ENCODE measurements around the gene CEP126. TPM values are rescaled to one million over a fixed set of nuclear protein-coding genes. Genes with fewer than 3 reads are reported as not detected.
"Not testable (repeated sequence)": the region's sequence is repeated elsewhere in the genome, so short reads cannot be mapped to it uniquely, and the experiment has no call there.

The CEP126 gene
- total and polyA plus RNA-seq, 2 of the 13 experiments (the other 11 are each of a cell fraction or from before 2014, with no cell fraction given), result 1.4 to 1.7 TPM

DNA sequence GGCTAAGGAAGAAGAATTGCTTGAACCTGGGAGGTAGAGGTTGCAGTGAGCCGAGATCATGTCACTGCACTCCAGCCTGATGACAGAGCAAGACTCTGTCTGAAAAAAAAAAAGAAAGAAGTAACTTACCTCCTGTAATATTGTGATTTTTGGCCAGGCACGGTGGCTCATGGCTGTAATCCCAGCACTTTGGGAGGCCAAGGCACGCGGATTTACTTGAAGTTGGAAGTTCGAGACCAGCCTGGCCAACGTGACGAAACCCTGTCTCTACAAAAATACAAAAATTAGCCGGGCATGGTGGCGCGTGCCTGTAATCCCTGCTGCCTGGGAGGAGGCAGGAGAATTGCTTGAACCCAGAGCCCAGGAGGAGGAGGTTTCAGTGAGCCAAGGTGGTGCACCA, 49.4 kb downstream of the CEP126 start:
- H3K27ac ChIP-seq (ENCODE audit: extremely low read length, insufficient read depth, low read length); FAIRE-seq; H3K4me3 ChIP-seq (replicated peaks in 1 of 3; ENCODE audit: insufficient read depth in 1 of 3, low read depth in 2 of 3, low read length in 3 of 3); H2AFZ ChIP-seq (ENCODE audit: low read length); H3K79me2 ChIP-seq (ENCODE audit: insufficient read depth, low read length); H3K36me3 ChIP-seq (replicated peaks in 1 of 2; ENCODE audit: control insufficient read depth in 1 of 2, insufficient read depth in 2 of 2, low read length in 2 of 2); H3K4me1 ChIP-seq (ENCODE audit: insufficient read depth, low read length); DNase-seq (ENCODE audit: low spot score); BruUV-seq (replicated peaks); ATAC-seq; H3K9ac ChIP-seq (ENCODE audit: insufficient read depth, low read depth, low read length); H4K20me1 ChIP-seq (ENCODE audit: insufficient read depth, low read length); intact Hi-C loops (cut with micrococcal nuclease; ENCODE audit: unreplicated experiment); H3K9me3 ChIP-seq (ENCODE audit: low read length); H3K4me2 ChIP-seq (ENCODE audit: low read depth, low read length); CTCF ChIA-PET (ENCODE audit: low intra/inter-chr PET ratio, low total read pairs); in situ Hi-C loops (cut with HindIII; ENCODE audit: extremely low pct_ligation_motif_present, low pct_unique_long_range_greater_than_20kb); POLR2A ChIA-PET; H3K27me3 ChIP-seq (ENCODE audit: control insufficient read depth in 1 of 2, insufficient read depth in 2 of 2, low read length in 2 of 2): not testable (repeated sequence)
- 96% methylated on average over 10 of the region's 10 CpGs for WGBS (ENCODE audit: low lambda C conversion rate)

- 1% methylated on average over 2 of the region's 2 CpGs for WGBS (ENCODE audit: low lambda C conversion rate)
- FAIRE-seq, result peak; percentile 72
- no peak overlapping the region for H3K9ac ChIP-seq (ENCODE audit: insufficient read depth, low read depth, low read length)
- ATAC-seq, result peak; percentile 90
- BruUV-seq (replicated peaks), result no TSS peak
- intact Hi-C loops (cut with micrococcal nuclease; ENCODE audit: unreplicated experiment), result no loop called here
- ChIA-PET CTCF (ENCODE audit: low intra/inter-chr PET ratio, low total read pairs) (interaction anchor here (1.3 kb wide), 1 partner anchor 113 kb away, joined by 3 read pairs; no protein-coding TSS in a partner anchor), POLR2A (interaction anchor here (0.9 to 1.0 kb wide), 3 partner anchors 20 to 108 kb away, joined by 3 to 5 read pairs (median 4); partner anchors contain the start of gene CEP126)
- peak; percentile 54 for DNase-seq (ENCODE audit: low spot score)
- H3K4me1 ChIP-seq (ENCODE audit: insufficient read depth, low read length), result peaks cover 31% of the 10 kb centered on the region
- H4K20me1 ChIP-seq (ENCODE audit: insufficient read depth, low read length), result no peaks in the 10 kb centered on the region
- no peaks in the 10 kb centered on the region for H3K9me3 ChIP-seq (ENCODE audit: low read length)
- peak overlapping the region; percentile 25; the same call in 1 of the 2 replicates for H3K4me2 ChIP-seq (ENCODE audit: low read depth, low read length)
- H3K36me3 ChIP-seq (replicated peaks in 1 of 2; ENCODE audit: control insufficient read depth in 1 of 2, insufficient read depth in 2 of 2, low read length in 2 of 2), result no peaks in the 10 kb centered on the region
- no peak overlapping the region for H2AFZ ChIP-seq (ENCODE audit: low read length)
- peak overlapping the region; percentile 51 for H3K27ac ChIP-seq (ENCODE audit: extremely low read length, insufficient read depth, low read length)
- no peak overlapping the region; a peak in 1 of 6 replicates for H3K4me3 ChIP-seq (replicated peaks in 1 of 3; ENCODE audit: insufficient read depth in 1 of 3, low read depth in 2 of 3, low read length in 3 of 3)
- in situ Hi-C loops (cut with HindIII; ENCODE audit: extremely low pct_ligation_motif_present, low pct_unique_long_range_greater_than_20kb), result no loop called here
- no peaks in the 10 kb centered on the region for H3K79me2 ChIP-seq (ENCODE audit: insufficient read depth, low read length)
- no peaks in the 10 kb centered on the region; a peak in 1 of 5 replicates for H3K27me3 ChIP-seq (ENCODE audit: control insufficient read depth in 1 of 2, insufficient read depth in 2 of 2, low read length in 2 of 2)
- TF ChIP-seq, protein P1, sequence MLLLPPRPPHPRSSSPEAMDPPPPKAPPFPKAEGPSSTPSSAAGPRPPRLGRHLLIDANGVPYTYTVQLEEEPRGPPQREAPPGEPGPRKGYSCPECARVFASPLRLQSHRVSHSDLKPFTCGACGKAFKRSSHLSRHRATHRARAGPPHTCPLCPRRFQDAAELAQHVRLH (CRISPR knock-in tag; IDR thresholded peaks at IDR 0.05; ENCODE audit: borderline replicate concordance, low read depth), result no peak
- TF ChIP-seq YEATS2 (CRISPR knock-in tag; IDR thresholded peaks at IDR 0.05; ENCODE audit: borderline replicate concordance), result no peak
- TF ChIP-seq GZF1 (CRISPR knock-in tag; IDR thresholded peaks at IDR 0.05), result no peak
- no peak for TF ChIP-seq ZNF33B (CRISPR knock-in tag; IDR thresholded peaks at IDR 0.05)
- no peak for TF ChIP-seq MXD4 (CRISPR knock-in tag; IDR thresholded peaks at IDR 0.05)
- peak; percentile 40; the same call in 1 of the 2 replicates for TF ChIP-seq ARID5B (CRISPR knock-in tag; IDR thresholded peaks at IDR 0.05)
- no peak for TF ChIP-seq ZNF468 (CRISPR knock-in tag; IDR thresholded peaks at IDR 0.05)
- TF ChIP-seq ARNT (IDR thresholded peaks at IDR 0.05), result no peak
- TF ChIP-seq ZNF841 (CRISPR knock-in tag; IDR thresholded peaks at IDR 0.05; ENCODE audit: borderline replicate concordance), result no peak
- TF ChIP-seq ZNF12 (CRISPR knock-in tag; IDR thresholded peaks at IDR 0.05), result no peak
- TF ChIP-seq ZNF652 (CRISPR knock-in tag; IDR thresholded peaks at IDR 0.05; ENCODE audit: borderline replicate concordance, low read depth), result peak; percentile 77
- TF ChIP-seq FOSL2 (CRISPR knock-in tag; IDR thresholded peaks at IDR 0.05), result no peak
- 0 out of 2 replicates have a peak, but pooled peaks have one; percentile 34 for TF ChIP-seq RAD21 (CRISPR knock-in tag; IDR thresholded peaks at IDR 0.05)
- no peak for TF ChIP-seq SMYD3 (CRISPR knock-in tag; IDR thresholded peaks at IDR 0.05)
- no peak for TF ChIP-seq ZNF124 (CRISPR knock-in tag; IDR thresholded peaks at IDR 0.05)
Observed at GRCh38 chr11:101974255-101974654, 59.4 kb downstream of the CEP126 start.

All from HepG2 (cell line).